Dedifferentiated amniotic fluid mesenchymal stem cell (primary cell): ENCODE measurements around the gene AQP1.

Source experiments
- DNase-seq: peaks from one replicate; pipeline ENCODE4 v3.0.0-alpha.2; 2016; ENCODE audit errors: extremely low spot score

The AQP1 gene

DNA sequence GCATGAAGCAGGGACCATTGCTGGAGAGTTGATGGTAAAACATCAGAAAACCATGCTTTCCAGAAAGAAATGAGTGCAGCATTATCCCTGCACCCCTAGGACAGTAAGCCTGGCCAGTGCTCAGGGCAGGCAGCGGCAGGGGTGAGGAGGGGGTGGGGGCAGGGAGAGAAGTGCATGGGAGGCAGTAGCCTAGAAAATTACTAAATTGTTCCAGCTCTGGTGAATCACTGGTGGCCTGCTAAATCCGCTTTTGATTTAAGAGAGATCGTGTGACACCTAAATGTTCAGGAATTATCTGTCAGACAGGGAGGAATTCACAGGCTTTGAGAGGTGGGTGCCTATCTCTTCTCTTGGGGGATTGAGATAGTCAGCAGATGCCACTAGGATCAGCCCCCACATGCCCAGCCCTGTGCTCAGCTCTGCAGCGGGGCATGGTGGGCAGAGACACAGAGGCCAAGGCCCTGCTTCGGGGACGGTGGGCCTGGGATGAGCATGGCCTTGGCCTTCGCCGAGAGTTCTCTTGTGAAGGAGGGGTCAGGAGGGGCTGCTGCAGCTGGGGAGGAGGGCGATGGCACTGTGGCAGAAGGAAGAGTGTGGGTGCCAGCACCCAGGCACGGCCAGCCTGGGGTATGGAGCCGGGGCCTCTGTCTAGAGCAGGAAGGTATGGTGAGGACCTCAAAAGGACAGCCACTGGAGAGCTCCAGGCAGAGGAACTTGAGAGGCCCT, 5.0 kb upstream of the AQP1 start:
- peak; percentile 18 for DNase-seq

- no peak for DNase-seq
Measured at GRCh38 chr7:30907527-30908267, 4.0 kb upstream of the AQP1 start.

GRCh38 chr7:30908681-30909080, 3.0 kb upstream of the AQP1 start:
- DNase-seq, result no peak

DNA sequence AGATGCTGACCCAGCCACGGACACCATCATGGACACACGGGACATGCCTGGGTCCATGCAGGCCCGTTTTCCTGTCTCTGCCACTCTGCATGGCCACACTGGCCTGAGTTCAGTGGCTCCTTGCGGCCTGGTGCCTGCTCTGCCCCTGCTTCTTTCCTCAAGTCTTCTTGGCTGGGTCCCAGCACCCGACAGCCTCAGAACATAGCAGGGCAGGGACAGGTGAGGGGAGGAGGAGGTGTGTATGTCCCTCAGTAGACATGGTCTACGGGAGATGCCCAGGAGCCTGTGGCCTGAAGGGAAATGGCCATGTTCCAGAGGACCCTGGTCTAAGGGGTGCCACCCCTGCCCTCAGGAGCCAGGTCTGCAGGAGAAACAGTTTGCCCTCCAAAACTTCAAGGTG, 2.2 kb upstream of the AQP1 start:
- no peak for DNase-seq

GRCh38 chr7:30910411-30911073, 1.1 kb upstream of the AQP1 start:
- DNase-seq, result no peak

- DNase-seq, result no peak
Measured at GRCh38 chr7:30911133-30911532, 520 bp upstream of the AQP1 start.

GRCh38 chr7:30912021-30912730, 523 bp downstream of the AQP1 start:
- DNase-seq, result no peak

DNA sequence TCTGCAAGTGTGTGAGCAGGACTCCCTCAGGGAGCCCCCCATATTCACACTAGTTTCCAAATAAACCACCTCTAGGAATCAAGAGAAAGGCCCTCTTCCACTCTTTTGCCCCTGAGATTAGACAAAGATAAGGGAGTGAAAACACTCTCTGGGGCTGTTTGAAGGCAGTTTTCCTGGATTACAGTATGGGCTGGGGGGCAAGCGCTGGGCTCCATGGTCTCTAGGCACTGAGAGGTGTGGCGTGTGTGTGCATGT, 1.0 kb downstream of the AQP1 start:
- no peak for DNase-seq

DNA sequence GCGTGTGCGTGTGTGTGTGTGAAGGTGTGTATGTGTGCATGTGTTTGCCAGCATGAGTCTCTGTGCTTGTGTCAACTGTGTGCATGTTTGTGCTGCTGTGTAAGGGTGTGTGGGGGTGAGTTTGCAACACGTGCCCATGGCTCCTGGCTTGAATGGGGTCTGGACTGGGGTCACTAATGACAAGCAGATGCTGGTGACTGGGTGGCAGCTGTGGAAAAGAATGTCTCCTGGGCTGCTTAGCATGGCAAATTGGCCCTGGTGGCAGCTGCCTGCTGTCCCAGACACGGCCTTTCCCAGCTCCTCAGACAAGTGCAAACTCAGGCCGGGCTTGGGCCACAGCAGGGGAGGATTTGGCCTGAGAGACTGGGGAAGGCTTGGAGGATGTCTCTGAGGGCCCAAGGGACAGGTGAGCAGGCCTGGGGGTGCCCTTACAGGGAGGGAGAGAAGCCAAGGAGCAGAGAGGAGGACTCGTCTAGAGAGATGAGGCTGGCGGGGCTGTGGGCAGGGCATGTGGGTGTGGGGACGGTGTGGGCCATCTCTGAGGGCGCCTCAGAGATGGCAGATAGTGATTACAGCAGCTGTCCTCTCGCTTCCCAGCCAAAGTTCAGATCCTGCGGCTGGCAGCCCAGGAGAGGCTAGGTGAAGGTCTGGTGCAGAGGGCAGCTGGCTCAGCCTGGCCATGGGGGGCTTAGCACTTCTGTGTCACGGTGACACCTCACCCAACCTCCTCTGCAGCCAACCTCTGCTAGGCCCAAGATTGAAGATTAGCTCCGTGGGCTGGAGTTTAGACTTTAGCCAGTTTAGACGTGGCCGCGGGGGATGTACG, 1.5 kb downstream of the AQP1 start:
- no peak for DNase-seq

GRCh38 chr7:30913821-30914515, 2.3 kb downstream of the AQP1 start:
- no peak for DNase-seq

DNA sequence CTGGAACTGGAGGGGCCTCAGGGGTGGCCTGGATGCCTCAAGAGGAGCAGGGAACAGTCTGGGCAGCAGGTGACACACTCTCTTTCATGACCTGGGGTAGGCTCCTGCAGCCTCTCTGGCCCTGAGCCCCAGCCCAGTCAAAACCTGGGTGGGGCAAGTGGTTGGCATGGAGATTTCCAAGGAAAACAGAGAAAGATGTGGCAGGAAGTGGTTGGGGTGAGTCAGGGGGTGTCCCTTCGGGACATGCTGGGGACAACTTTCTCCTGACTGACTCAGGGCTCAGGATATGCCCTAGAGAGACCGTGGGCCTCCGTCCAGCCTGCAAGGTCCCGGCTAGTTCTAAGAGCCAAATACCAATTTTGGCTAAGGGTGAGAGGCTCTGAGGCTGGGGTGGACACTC, 2.9 kb downstream of the AQP1 start:
- DNase-seq, result peak; percentile 20

DNA sequence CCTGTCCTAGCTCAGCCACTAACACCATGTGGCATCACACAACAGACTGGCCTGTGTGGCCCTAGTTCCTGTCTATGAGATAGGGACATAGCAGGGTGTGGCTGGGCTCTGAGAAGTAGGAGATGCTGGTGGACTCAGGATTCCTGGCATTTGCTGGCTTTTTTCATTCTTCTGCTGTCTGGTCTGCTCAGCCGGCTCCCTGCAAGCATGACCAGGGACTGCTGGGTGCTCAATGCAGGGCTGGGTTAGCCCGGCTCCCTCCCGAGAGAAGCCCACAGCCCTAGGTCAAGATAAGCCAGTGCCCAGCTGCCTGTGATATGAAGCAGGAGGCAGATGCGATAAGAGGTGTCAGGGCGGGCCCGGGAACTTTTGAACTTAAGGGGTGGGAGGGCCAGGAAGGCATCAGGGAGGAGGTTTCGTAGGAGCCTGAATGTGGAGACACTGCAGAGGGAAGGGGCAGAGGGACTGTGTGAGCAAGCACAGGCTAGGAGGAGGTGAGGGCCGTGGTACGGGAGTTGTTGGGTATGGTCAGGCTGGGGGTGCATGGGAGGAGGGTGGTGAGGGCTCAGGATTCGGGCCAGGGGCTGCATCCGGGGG, 3.5 kb downstream of the AQP1 start:
- no peak for DNase-seq

- no peak for DNase-seq
Measured at GRCh38 chr7:30915751-30916150, 4.1 kb downstream of the AQP1 start.

GRCh38 chr7:30916255-30916654, 4.6 kb downstream of the AQP1 start:
- DNase-seq, result no peak

- DNase-seq, result no peak
Measured at GRCh38 chr7:30916767-30917166, 5.1 kb downstream of the AQP1 start.

- DNase-seq, result no peak
Measured at GRCh38 chr7:30917216-30917893, 5.7 kb downstream of the AQP1 start.

GRCh38 chr7:30918676-30919075, 7.0 kb downstream of the AQP1 start:
- no peak for DNase-seq

- DNase-seq, result peak; percentile 20
Measured at GRCh38 chr7:30920021-30920583, 8.4 kb downstream of the AQP1 start.
